HEK293T (cell line): ENCODE measurements around the gene C22orf42.

Source experiments
- BHLHE40 ChIP-seq: fragments of 450-650 bp; IDR thresholded peaks from 2 replicates; pipeline ENCODE4 v1.6.1; 2016; ENCODE audit warnings: mild to moderate bottlenecking, moderate library complexity, borderline replicate concordance
- ELF4 ChIP-seq: fragments of 450-650 bp; IDR thresholded peaks from 2 replicates; pipeline ENCODE4 v1.6.1; 2017; ENCODE audit warnings: antibody characterized with exemption
- FOXA1 ChIP-seq: fragments of 450-650 bp; IDR thresholded peaks from 2 replicates; pipeline ENCODE4 v1.6.1; 2016; ENCODE audit warnings: mild to moderate bottlenecking
- FOXK2 ChIP-seq: fragments of 450-650 bp; IDR thresholded peaks from 2 replicates; pipeline ENCODE4 v1.6.1; 2016; ENCODE audit warnings: mild to moderate bottlenecking
- FOXM1 ChIP-seq: fragments of 450-650 bp; IDR thresholded peaks from 2 replicates; pipeline ENCODE4 v1.6.1; 2017; ENCODE audit warnings: mild to moderate bottlenecking, borderline replicate concordance
- HDGF ChIP-seq: fragments of 450-650 bp; IDR thresholded peaks from 2 replicates; pipeline ENCODE4 v1.6.1; 2017; ENCODE audit warnings: antibody characterized with exemption, borderline replicate concordance
- NFRKB ChIP-seq: fragments of 450-650 bp; IDR thresholded peaks from 2 replicates; pipeline ENCODE4 v1.6.1; 2016; ENCODE audit warnings: mild to moderate bottlenecking, moderate library complexity
- PKNOX1 ChIP-seq: fragments of 450-650 bp; IDR thresholded peaks from 2 replicates; pipeline ENCODE4 v1.6.1; 2016
- TARDBP ChIP-seq: fragments of 450-650 bp; IDR thresholded peaks from 2 replicates; pipeline ENCODE4 v1.6.1; 2016

- TF ChIP-seq TARDBP (no peak), FOXA1 (no peak), HDGF (no peak), BHLHE40 (no peak), NFRKB (no peak), FOXM1 (no peak), ELF4 (no peak), FOXK2 (no peak), PKNOX1 (no peak)
Measured at GRCh38 chr22:32185821-32186220, 26.7 kb upstream of the C22orf42 start.
